B cell (primary cell): ENCODE results near the gene TOR2A.

Experiments used
- CTCF ChIP-seq: fragments of 200-600 bp; IDR thresholded peaks from one replicate; pipeline ENCODE4 v1.8.0; 2022; ENCODE audit warnings: antibody characterized with exemption, mild to moderate bottlenecking
- EZH2 ChIP-seq: IDR thresholded peaks from 2 replicates; pipeline ENCODE4 v1.6.1; 2012; ENCODE audit warnings: borderline replicate concordance, low read depth, mild to moderate bottlenecking, moderate library complexity, low read length; ENCODE audit not compliant: insufficient read depth, poor library complexity, severe bottlenecking

- no peak for TF ChIP-seq CTCF
- no peak for TF ChIP-seq EZH2
Measured at GRCh38 chr9:127711831-127712274, 23.2 kb downstream of the TOR2A start.
